Measurements from ENCODE around the gene MSN.
"Not testable (repeated sequence)": the region's sequence is repeated elsewhere in the genome, so short reads cannot be mapped to it uniquely, and the experiment has no call there.

MSN gene

DNA sequence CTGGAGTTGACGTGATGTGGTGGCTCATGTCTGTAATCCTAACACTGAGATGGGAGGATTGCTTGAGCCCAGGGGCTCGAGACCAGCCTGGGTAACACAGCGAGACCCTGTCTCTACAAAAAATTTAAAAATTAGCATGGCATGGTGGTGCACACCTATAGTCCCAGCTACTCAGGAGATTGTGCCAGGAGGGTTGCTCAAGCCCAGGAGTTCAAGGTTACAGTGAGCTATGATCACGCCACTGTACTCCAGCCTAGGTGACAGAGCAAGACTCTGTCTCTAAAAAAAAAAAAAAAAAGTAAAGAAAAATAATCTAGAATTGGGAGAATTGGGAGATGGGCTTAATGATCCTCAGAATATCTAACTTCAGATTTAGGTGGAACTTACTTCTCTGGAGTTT is 51.1 kb downstream of the MSN start:
- DNase-seq (ENCODE audit: low read depth): no peak

DNA sequence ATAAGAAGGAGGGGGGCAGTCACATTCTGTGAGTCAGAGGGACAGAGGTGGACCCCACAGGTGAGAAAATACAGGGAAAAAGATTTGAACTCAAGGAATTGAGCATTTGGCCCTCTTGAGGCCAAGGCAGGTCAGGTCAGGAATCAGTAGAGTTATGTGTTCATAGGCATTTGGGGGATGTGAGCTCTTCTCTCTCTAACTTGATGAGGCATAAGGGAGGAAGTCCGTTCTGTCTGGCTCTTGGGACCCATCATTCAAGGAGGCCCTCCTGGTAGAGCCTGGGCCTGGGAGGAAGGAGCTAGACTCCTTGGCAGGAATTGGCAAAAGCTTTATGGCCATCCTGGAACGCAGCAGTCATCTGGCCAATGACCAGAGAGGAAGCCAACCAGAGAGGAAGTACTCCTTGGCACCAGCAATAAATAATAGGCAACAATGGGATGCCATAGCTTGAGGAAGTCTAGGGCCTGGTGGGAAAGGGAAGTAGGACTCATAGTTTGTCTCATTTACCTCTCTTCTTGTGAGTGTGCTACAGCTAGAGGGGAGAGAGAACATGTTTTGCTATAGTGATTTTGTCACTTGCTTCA is 53.0 kb downstream of the MSN start:
- DNase-seq (ENCODE audit: low read depth): no peak

DNA sequence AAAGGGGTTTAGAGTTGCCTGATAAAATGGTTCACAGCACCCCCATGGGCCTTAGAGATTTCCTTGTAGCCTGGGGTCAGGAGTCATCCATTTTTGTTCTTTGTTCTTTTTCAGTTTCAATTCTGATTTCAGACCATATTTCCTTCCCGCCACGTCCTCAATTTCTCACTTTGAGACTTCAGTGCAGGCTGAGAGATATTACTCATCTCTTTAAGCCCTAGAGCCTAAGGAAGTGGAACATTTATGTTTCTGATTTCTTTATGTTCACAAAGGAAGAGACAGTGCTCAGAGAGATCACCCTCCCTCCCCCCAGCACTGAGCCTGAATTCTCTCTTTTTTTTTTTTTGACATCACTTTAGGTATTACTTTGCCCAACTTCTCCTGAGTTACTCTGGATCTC is 56.3 kb downstream of the MSN start:
- no peak for DNase-seq (ENCODE audit: low read depth)

DNA sequence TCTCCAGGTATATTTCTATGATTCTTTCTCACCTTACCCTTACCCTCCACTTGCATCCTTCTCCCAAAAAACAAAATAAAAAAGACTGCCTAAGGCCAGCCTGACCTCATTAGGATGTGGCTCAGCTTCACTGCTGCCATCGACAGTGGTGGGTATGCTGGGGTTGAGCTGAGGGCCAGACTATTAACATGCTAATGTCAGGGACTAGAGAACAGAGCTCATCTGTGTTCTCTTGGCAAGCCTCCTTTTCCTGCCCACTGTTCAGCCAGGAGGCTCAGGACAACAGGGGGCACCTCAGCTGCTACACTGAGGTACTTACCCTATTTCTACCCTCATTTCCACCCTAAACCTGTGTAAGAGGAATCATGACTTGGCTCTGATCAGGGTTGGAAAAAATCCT is 59.3 kb downstream of the MSN start:
- no peak for DNase-seq (ENCODE audit: low read depth)

DNA sequence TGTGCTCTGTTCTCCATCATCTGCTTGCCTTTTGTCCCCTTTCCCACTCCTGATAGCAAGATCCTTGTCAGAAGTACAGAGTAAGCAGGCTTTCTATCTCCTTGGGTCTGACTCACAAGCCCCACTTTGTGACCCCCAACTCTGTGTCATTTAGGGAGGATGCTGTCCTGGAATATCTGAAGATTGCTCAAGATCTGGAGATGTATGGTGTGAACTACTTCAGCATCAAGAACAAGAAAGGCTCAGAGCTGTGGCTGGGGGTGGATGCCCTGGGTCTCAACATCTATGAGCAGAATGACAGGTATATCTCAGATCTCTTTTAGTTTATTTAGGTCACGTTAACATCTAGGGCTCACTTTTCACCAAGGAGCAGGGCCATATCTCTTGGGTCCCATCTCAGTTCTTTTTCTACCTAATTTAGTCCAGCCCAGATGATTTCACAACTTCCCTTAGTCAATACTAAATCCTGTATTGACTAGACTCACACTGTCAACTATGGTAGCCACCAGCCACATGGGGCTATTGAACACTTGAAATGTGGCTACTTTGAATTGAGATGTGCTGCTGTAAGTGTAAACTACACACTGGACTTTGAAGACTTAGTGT is 64.3 kb downstream of the MSN start:
- DNase-seq (ENCODE audit: low read depth): no peak

DNA sequence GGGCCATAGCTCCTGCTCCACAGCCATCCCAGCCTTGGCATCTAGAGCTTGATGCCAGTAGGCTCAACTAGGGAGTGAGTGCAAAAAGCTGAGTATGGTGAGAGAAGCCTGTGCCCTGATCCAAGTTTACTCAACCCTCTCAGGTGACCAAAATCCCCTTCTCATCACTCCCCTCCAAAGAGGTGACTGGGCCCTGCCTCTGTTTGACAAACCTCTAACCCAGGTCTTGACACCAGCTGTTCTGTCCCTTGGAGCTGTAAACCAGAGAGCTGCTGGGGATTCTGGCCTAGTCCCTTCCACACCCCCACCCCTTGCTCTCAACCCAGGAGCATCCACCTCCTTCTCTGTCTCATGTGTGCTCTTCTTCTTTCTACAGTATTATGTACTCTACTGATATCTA is 73.5 kb downstream of the MSN start:
- no peak for DNase-seq (ENCODE audit: low read depth)

DNA sequence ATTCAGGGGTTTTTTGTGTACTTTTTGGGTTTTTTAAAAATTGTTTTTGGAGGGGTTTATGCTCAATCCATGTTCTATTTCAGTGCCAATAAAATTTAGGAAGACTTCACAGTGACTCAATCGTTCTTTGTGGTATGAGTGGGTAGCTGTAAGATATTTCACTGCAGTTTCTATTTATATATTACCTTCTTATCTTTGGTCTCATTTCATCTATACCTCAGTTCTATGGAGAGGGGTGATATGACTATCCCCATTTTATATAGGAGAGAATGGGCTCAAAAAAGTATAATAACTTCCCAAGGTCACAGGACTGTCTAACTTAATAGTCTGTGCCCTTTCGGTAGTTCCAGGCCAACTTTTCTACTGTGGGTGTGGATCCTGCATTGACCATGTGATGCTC is 74.4 kb downstream of the MSN start:
- DNase-seq (ENCODE audit: low read depth): no peak

DNA sequence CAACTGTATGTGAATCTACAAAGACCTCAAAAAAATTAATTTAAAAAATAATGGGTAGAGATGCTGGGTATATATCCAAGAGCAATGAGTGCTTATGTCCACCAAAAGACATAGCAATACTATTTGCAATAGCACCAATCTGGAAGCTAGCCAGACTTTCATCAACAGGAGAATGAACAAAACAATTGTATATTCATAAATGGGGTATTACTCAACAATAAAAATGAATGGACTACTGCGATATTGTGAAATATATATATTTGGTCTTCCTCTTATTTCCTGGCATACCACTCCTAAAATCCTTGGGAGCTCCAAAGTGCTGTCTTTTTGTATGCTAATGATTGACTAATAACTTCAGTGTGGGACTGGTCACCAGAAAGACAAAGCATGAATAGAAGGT is 77.5 kb downstream of the MSN start:
- DNase-seq (ENCODE audit: low read depth): no peak

DNA sequence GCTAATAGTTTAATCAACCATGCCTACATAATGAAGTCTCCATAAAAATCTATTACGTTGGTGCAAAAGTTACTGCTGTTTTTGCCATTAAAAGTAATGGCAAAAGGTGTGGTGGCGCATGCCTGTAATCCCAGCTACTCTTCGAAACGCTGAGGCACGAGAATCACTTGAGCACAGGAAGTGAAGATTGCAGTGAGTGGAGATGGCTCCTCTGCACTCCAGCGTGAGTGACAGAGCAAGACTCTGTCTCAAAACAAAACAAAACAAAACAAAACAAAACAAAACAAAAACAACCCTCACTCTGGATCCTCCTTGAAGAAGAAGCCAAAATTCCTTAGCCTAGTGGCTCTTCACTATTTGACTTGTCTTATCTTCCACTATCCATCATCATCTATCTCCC is 78.0 kb downstream of the MSN start:
- DNase-seq (ENCODE audit: low read depth): no peak

DNA sequence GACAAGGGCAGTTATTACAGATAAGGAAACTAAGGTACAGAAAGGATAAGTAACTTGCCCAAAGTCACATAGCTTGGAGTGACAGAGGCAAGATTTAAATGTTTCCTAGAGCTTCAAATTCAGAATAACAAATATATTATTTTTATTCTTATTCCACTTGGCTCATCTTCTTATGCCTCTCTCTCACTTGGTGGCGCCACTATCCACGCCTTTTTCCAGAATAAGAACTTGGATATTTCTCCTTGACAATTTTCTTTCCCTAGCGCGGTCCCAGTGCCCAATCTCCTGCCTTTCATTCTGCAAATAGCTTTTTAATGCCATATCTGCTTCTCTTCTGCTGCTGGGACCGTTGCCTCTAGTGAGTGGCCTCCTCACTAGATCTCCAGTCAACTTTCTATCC is 78.5 kb downstream of the MSN start:
- DNase-seq (ENCODE audit: low read depth): no peak

DNA sequence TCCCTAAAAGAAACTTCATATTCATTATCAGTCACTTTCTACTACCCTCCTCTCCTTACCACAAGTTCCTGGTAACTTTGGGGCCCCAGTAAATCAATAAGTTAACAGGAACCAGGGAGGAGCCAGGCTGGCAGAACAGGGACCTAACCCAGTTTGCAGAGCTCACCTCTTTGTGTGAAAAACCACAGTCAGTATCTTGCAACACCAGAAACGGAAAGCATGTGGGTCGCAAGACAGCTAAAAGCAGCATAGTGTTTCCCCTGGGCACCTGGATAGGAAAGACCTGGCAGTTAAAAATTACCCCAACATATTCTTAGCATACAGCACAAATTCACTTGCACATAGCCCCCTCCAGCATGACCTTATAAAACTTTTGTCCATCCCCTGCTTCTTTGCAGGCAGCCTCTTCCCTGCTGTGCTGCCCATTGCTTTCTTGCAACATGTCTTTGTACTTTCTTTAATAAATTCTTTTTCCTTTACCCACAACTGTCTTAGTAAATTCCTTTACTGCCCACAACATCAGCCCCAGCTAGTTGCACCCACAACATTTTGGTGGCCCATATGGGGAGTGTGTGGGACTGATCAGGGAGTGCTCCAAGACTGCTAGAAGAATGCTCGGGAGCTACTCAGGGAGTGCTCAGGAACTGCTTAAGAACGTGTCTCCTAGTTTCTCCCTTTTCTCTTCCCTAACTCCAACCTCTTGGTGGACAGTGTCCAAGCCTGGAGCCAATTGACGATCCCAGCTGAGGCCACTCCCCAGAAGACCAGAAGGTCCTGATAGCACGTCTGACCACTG is 83.4 kb downstream of the MSN start:
- DNase-seq (ENCODE audit: low read depth): peak; percentile 5

DNA sequence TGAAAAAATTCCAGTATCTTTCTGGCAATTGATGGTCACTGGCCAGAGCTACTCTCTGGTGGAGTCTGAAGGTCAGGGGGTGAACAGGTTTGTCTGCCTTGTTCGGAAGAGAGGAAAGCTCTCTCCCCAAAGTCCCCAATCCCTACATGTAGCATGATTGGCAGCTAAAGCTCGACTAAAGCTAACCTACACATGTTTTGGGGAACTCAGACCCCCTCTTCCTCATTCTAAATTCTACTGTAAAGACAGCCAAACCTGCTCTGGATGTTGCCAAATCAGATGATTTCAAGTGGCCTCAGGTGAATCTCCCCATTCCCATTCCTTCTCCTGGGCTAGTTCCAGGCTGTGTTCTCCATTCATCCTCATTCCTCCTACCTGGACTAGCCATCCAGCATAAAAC is 84.1 kb downstream of the MSN start:
- no peak for DNase-seq (ENCODE audit: low read depth)

DNA sequence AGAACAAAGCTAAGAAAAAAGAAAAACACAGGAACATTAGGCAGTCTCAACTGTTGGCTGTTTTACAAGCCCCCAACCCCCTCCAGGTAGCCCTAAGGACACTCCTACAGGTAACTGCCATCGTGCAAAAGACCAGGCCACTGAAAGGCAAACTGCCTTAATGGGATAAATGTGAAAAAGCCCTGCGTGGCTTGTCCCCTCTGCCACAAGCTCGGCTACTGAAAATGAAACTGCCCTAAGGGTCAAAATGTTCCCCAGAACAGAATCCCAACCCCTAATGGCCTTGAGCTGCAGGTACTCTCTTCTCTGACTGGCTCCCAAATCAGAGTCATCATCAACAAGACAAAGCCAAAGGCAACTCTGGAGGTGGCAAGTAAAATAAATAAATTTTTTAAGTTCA is 84.8 kb downstream of the MSN start:
- DNase-seq (ENCODE audit: low read depth): no peak

DNA sequence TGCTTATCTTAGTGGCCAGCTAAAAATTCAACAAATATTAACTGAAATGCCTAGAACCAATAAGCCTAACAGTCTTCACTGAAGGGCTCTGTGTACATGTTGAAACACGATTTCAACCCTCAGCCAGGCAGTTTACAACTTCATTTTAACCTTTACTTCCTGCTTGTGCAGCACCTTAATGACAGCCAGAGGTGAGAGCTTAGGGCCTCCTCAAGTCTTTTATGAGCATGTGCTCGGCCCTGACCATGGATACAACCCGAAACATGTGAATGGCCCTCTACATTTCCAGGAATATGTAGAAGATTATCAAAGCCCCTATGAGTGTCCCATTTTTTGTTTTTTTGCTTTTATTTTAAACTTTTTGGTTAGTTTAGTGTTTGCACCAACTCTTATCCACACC is 88.3 kb downstream of the MSN start:
- DNase-seq (ENCODE audit: low read depth): no peak

DNA sequence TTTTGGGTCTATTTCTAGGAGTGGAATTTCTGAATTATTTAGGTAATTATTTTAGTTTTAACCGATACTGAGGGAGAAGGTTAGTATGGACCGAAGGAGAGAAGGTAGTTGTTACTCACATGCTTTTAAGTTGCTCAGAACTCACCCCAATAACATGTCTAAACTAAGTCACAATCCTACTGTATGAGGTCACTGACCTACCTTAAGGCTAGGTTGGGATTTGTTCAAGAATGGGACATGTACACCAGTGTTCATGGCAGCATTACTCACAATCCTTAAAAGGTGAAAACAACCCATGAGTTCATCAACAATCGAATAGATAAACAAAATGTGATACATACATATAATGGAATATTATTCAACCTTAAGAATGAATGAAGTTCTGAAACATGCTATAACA is 90.5 kb downstream of the MSN start:
- DNase-seq (ENCODE audit: low read depth): no peak

DNA sequence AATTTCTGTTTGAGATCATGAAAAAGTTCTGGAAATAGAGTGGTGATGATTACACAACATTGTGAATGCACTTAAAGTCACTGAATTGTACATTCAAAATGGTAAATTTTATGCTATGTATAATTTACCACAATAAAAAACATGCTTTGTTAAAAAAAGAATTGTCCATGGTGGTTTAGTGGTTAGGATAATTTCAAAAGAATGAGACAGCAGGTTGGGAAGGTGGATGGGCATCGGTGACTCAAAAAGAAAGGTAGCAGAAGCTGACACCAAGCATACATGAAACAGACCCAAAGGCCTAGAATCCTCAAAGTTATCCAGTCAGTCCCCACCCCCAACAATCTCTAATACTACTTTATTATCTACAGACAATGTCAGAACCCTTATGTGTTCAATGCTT is 91.1 kb downstream of the MSN start:
- no peak for DNase-seq (ENCODE audit: low read depth)

DNA sequence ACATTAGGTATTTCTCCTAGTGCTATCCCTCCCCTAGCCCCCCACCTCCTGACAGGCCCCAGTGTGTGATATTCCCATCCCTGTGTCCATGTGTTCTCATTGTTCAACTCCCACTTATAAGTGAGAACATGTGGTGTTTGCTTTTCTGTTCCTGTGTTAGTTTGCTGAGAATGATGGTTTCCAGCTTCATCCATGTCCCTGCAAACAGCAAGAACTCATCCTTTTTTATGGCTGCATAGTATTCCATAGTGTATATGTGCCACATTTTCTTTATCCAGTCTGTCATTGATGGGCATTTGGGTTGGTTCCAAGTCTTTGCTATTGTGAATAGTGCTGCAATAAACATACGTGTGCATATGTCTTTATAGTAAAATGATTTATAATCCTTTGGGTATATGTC is 92.1 kb downstream of the MSN start:
- DNase-seq (ENCODE audit: low read depth): not testable (repeated sequence)

DNA sequence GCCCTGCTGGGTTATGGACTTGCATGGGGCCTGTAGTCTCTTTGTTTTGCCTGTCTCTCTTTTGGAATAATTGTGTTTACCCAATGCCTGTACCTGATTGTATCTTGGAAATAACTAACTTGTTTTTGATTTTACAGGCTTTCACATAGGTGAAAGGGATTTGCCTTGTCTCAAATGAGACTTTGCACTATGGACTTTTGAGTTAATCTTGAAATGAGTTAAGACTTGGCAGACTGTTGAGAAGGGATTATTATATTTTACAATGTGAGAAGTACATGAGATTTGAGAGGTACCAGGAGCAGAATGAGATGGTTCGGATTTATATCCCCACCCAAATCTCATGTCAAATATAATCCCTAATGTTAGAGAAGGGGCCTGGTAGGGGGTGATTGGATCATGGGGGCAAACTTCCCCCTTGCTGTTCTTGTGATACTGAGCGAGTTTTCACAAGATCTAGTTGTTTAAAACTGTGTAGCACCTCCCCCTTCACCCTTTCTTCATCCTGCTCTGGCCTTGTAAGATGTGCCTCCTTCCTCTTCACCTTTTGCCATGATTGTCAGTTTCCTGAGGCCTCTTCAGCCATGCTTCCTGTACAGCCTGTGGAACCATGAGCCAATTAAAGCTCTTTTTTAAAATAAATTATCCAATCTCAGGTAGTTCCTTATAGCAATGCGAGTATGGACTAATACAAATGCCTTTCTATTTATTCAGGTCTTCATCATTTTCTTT is 102.3 kb downstream of the MSN start:
- DNase-seq (ENCODE audit: low read depth): no peak

DNA sequence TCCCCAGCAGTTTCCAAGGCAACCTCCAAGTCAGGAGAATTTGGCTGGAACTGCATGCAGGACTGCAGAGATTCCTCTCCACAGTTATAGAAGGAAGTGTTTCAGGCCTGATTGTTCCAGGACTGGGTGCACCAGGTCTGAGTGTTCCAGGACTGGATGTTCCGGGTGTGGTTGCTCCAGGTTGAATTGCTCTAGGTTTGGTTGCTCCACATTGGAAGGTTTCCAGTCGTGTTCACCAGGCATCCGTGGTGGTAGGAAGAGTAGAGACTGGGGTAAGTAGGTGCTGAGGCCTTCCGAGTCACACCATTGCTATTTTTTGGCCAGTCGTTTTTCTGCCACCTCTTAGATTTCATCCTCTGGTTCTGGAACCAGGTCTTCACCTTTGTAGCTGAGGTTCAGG is 105.4 kb downstream of the MSN start:
- DNase-seq (ENCODE audit: low read depth): no peak

DNA sequence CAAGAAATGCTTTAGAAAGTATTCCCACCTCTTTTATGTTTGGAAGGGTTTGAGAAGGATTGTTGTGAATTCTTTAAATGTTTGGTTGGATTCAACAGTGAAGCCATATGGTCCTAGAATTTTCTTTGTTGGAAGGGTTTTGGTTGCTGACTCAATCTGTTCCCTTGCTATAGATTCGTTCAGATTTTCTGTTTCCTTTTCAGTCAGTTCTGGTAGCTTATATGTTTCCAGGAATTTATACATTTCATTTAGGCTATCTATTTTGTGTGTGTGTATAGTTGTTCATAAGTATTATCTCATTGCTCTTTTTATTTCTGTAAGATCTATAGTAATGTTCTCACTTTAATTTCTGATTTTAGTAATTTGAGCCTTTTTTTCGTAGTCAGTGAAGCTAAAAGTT is 114.4 kb downstream of the MSN start:
- DNase-seq (ENCODE audit: low read depth): no peak

DNA sequence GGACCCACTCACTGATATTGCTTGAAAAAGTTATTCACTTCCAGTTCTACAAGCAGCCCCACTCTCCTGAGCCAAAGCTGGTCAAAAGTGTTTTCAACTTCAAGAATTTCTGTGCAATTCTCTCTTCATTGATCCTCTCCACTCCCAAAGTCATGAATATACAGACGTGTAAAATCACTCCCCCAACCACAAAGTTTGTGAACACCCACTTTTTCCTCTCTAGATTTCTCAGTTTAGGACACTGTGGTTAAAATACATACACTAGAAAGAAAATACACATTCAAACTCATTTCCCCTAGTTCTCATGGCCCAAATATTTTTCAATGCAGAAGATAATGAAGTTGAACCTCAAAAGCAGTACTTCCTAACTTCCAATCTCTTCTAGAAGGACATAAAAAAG is 116.3 kb downstream of the MSN start:
- no peak for DNase-seq (ENCODE audit: low read depth)

Measured in activated gamma-delta T cell treated with anti-CD3 and anti-CD28 coated beads, Interleukin-2, amount 50 U/mL, for 16 hours (primary cell).